ENCODE results near the gene CAB39L. TPM values are rescaled to one million over a fixed set of nuclear protein-coding genes. Genes with fewer than 3 reads are reported as not detected.

Gene CAB39L
- total and polyA plus RNA-seq, 2 donors (not counting 3 experiments of a cell fraction or from before 2014, with no cell fraction given) = 3.1 to 7.2 TPM

GRCh38 chr13:49262634-49263033 is 181.2 kb downstream of the CAB39L start:
- H3K79me2 ChIP-seq (ENCODE audit: control insufficient read depth, insufficient read depth, low read length) = no peaks in the 10 kb centered on the region
- BruUV-seq (replicated peaks) = no TSS peak
- TF ChIP-seq POLR2AphosphoS5 (IDR thresholded peaks at IDR 0.05; ENCODE audit: insufficient read depth, low read depth, low read length) (no peak), POLR2A (IDR thresholded peaks at IDR 0.05; ENCODE audit: low read depth, low read length) (no peak), GATA2 (IDR thresholded peaks at IDR 0.05; ENCODE audit: insufficient read depth, insufficient read length, low read depth, low read length) (no peak), MAX (IDR thresholded peaks at IDR 0.05; ENCODE audit: insufficient read depth, insufficient read length) (no peak), JUN (IDR thresholded peaks at IDR 0.05; ENCODE audit: borderline replicate concordance, insufficient read depth, insufficient read length, low read depth) (no peak), MYC (IDR thresholded peaks at IDR 0.05; ENCODE audit: low read depth, low read length) (no peak)
- H3K4me3 ChIP-seq (replicated peaks in 1 of 3; ENCODE audit: insufficient read depth in 1 of 3, low read depth in 1 of 3, low read length in 3 of 3) = no peak overlapping the region
- no peaks in the 10 kb centered on the region for H3K9me3 ChIP-seq (replicated peaks; ENCODE audit: control insufficient read depth, insufficient read depth, low read length)
- no peaks in the 10 kb centered on the region for H3K9me1 ChIP-seq (replicated peaks; ENCODE audit: control insufficient read depth, extremely low read depth, insufficient read depth, low read length)
- no peak overlapping the region for H2AFZ ChIP-seq (ENCODE audit: low read depth, low read length)
- DNase-seq (ENCODE audit: low read depth, low spot score) = no peak
- no peaks in the 10 kb centered on the region for H3K27me3 ChIP-seq (ENCODE audit: control insufficient read depth in 2 of 2, insufficient read depth in 2 of 2, low read length in 2 of 2)
- ChIA-PET CTCF (interaction anchor here (2.1 to 2.6 kb wide), 2 partner anchors 14 to 15 kb away, joined by 5 read pairs; partner anchors contain the start of gene CDADC1), POLR2A (no interaction called here)
- H3K4me2 ChIP-seq (ENCODE audit: insufficient read depth, low read length) = no peak overlapping the region
- no peak overlapping the region for H3K9ac ChIP-seq (replicated peaks; ENCODE audit: extremely low read depth, insufficient read depth, low read length)
- no peak for FAIRE-seq
- no peaks in the 10 kb centered on the region for H4K20me1 ChIP-seq (replicated peaks; ENCODE audit: control insufficient read depth, extremely low read depth, insufficient read depth, low read length)
- intact Hi-C loops (cut with micrococcal nuclease) (no loop called here), dilution Hi-C loops (cut with MboI; ENCODE audit: extremely low pct_ligation_motif_present, low sequenced_read_pairs) (no loop called here)
- no peaks in the 10 kb centered on the region for H3K4me1 ChIP-seq (ENCODE audit: control insufficient read depth, extremely low read depth, insufficient read depth, low read length)
- H3K36me3 ChIP-seq (ENCODE audit: control insufficient read depth in 2 of 2, extremely low read depth in 1 of 2, insufficient read depth in 2 of 2, low read length in 2 of 2) = peaks cover 6 to 7% of the 10 kb centered on the region in 2 experiments
- no peak overlapping the region for H3K27ac ChIP-seq (ENCODE audit: insufficient read depth, low read depth, low read length)

GRCh38 chr13:49259586-49259985 is 184.3 kb downstream of the CAB39L start:
- intact Hi-C loops (cut with micrococcal nuclease) (no loop called here), dilution Hi-C loops (cut with MboI; ENCODE audit: extremely low pct_ligation_motif_present, low sequenced_read_pairs) (no loop called here)
- no peaks in the 10 kb centered on the region for H3K27me3 ChIP-seq (ENCODE audit: control insufficient read depth in 2 of 2, insufficient read depth in 2 of 2, low read length in 2 of 2)
- H3K9me3 ChIP-seq (replicated peaks; ENCODE audit: control insufficient read depth, insufficient read depth, low read length) = no peaks in the 10 kb centered on the region
- no peak overlapping the region for H3K4me2 ChIP-seq (ENCODE audit: insufficient read depth, low read length)
- CTCF ChIA-PET = interaction anchor here (2.1 kb wide), 1 partner anchor 21 kb away, joined by 7 read pairs; no protein-coding TSS in a partner anchor
- no TSS peak for BruUV-seq (replicated peaks)
- peaks cover 13% of the 10 kb centered on the region in 2 experiments for H3K36me3 ChIP-seq (ENCODE audit: control insufficient read depth in 2 of 2, extremely low read depth in 1 of 2, insufficient read depth in 2 of 2, low read length in 2 of 2)
- no peak for FAIRE-seq
- H3K4me3 ChIP-seq (replicated peaks in 1 of 3; ENCODE audit: insufficient read depth in 1 of 3, low read depth in 1 of 3, low read length in 3 of 3) = no peak overlapping the region
- H3K9ac ChIP-seq (replicated peaks; ENCODE audit: extremely low read depth, insufficient read depth, low read length) = no peak overlapping the region
- H4K20me1 ChIP-seq (replicated peaks; ENCODE audit: control insufficient read depth, extremely low read depth, insufficient read depth, low read length) = no peaks in the 10 kb centered on the region
- no peaks in the 10 kb centered on the region for H3K4me1 ChIP-seq (ENCODE audit: control insufficient read depth, extremely low read depth, insufficient read depth, low read length)
- H3K79me2 ChIP-seq (ENCODE audit: control insufficient read depth, insufficient read depth, low read length) = no peaks in the 10 kb centered on the region
- no peak for DNase-seq (ENCODE audit: low read depth, low spot score)
- no peak overlapping the region for H3K27ac ChIP-seq (ENCODE audit: insufficient read depth, low read depth, low read length)
- POLR2A ChIA-PET = no interaction called here
- TF ChIP-seq CTCF (IDR thresholded peaks at IDR 0.05; ENCODE audit: extremely low read depth in 1 of 2, insufficient read depth in 1 of 2, low read depth in 1 of 2, low read length in 2 of 2) (no peak), EZH2 (IDR thresholded peaks at IDR 0.05; ENCODE audit: borderline replicate concordance, low read depth, low read length, severe bottlenecking) (no peak), POLR2A (IDR thresholded peaks at IDR 0.05; ENCODE audit: low read depth, low read length) (no peak), MAX (IDR thresholded peaks at IDR 0.05; ENCODE audit: insufficient read depth, insufficient read length) (no peak), GATA2 (IDR thresholded peaks at IDR 0.05; ENCODE audit: insufficient read depth, insufficient read length, low read depth, low read length) (no peak), JUN (IDR thresholded peaks at IDR 0.05; ENCODE audit: borderline replicate concordance, insufficient read depth, insufficient read length, low read depth) (no peak), FOS (IDR thresholded peaks at IDR 0.05; ENCODE audit: borderline replicate concordance, insufficient read depth, low read length) (no peak)
- no peak overlapping the region for H2AFZ ChIP-seq (ENCODE audit: low read depth, low read length)
- H3K9me1 ChIP-seq (replicated peaks; ENCODE audit: control insufficient read depth, extremely low read depth, insufficient read depth, low read length) = no peaks in the 10 kb centered on the region

Data from endothelial cell of umbilical vein (primary cell).